SH-SY5Y (cell line): ENCODE measurements around the gene DAPK1.

Experiments used
- GATA2 ChIP-seq: IDR thresholded peaks from 2 replicates; pipeline ENCODE4 v1.6.1; 2011; ENCODE audit warnings: mild to moderate bottlenecking, low read depth, low read length
- GATA3 ChIP-seq: IDR thresholded peaks from 2 replicates; pipeline ENCODE4 v1.6.1; 2011; ENCODE audit warnings: low read depth, mild to moderate bottlenecking, low read length, moderate library complexity

GRCh38 chr9:87517732-87518131 lies 20.1 kb downstream of the DAPK1 start:
- TF ChIP-seq GATA2 (no peak), GATA3 (no peak)
